H9 (cell line): ENCODE results near the gene BSDC1. TPM values are rescaled to one million over a fixed set of nuclear protein-coding genes. Genes with fewer than 3 reads are reported as not detected.

Experiments
- DNase-seq: peaks from one replicate; pipeline ENCODE4 v3.0.0-alpha.2; 2017
- H2AFZ ChIP-seq: one replicate; pipeline ENCODE4 v1.6.1; 2013; ENCODE audit warnings: mild to moderate bottlenecking, low read length, control low read depth, moderate library complexity
- H2AK5ac ChIP-seq: 2 replicates; pipeline ENCODE4 v1.6.1; 2013; ENCODE audit warnings: low read length, control low read depth, mixed read lengths; ENCODE audit not compliant: insufficient read length
- H2BK120ac ChIP-seq: one replicate; pipeline ENCODE4 v1.6.1; 2013; ENCODE audit warnings: low read depth, mild to moderate bottlenecking, low read length, control low read depth, inconsistent platforms; ENCODE audit not compliant: poor library complexity, severe bottlenecking
- H2BK12ac ChIP-seq: 2 replicates; pipeline ENCODE4 v1.6.1; 2013; ENCODE audit warnings: low read length, control low read depth, mixed read lengths, low read depth; ENCODE audit not compliant: insufficient read length
- H2BK15ac ChIP-seq: 2 replicates; pipeline ENCODE4 v1.6.1; 2013; ENCODE audit warnings: low read depth, low read length, control low read depth
- H2BK20ac ChIP-seq: one replicate; pipeline ENCODE4 v1.6.1; 2013; ENCODE audit warnings: low read depth, mild to moderate bottlenecking, low read length, control low read depth, inconsistent platforms; ENCODE audit not compliant: poor library complexity, severe bottlenecking
- H2BK5ac ChIP-seq: 2 replicates; pipeline ENCODE4 v1.6.1; 2013; ENCODE audit warnings: low read length, control low read depth, mixed read lengths; ENCODE audit not compliant: insufficient read length
- H3K14ac ChIP-seq: 2 replicates; pipeline ENCODE4 v1.6.1; 2013; ENCODE audit warnings: low read length, control low read depth; ENCODE audit not compliant: insufficient read depth
- H3K18ac ChIP-seq: 2 replicates; pipeline ENCODE4 v1.6.1; 2013; ENCODE audit warnings: low read depth, mild to moderate bottlenecking, mixed read lengths, low read length, control low read depth; ENCODE audit not compliant: insufficient read length
- H3K23ac ChIP-seq: 2 replicates; pipeline ENCODE4 v1.6.1; 2013; ENCODE audit warnings: low read length, control low read depth, mixed read lengths, low read depth; ENCODE audit not compliant: insufficient read length
- H3K23me2 ChIP-seq: 2 replicates; pipeline ENCODE4 v1.6.1; 2013; ENCODE audit warnings: low read depth, mild to moderate bottlenecking, mixed read lengths, low read length, control low read depth; ENCODE audit not compliant: insufficient read length, poor library complexity, severe bottlenecking
- H3K27ac ChIP-seq: 2 replicates; pipeline ENCODE4 v1.5.1; 2013; ENCODE audit warnings: low read length, control low read depth, mixed read lengths, low read depth; ENCODE audit not compliant: insufficient read length
- H3K27me3 ChIP-seq: 2 replicates; pipeline ENCODE4 v1.6.1; 2013; ENCODE audit warnings: low read length, control low read depth, inconsistent platforms; ENCODE audit not compliant: insufficient read depth
- H3K4ac ChIP-seq: 2 replicates; pipeline ENCODE4 v1.6.1; 2013; ENCODE audit warnings: low read depth, mild to moderate bottlenecking, control low read depth, inconsistent platforms, low read length, moderate library complexity
- H3K4me1 ChIP-seq: 2 replicates; pipeline ENCODE4 v1.6.1; 2013; ENCODE audit warnings: low read length, control low read depth, inconsistent platforms; ENCODE audit not compliant: insufficient read depth
- H3K4me2 ChIP-seq: 2 replicates; pipeline ENCODE4 v1.6.1; 2013; ENCODE audit warnings: low read length, control low read depth, mixed read lengths; ENCODE audit not compliant: insufficient read length, insufficient read depth
- H3K56ac ChIP-seq: 2 replicates; pipeline ENCODE4 v1.6.1; 2013; ENCODE audit warnings: low read depth, mild to moderate bottlenecking, mixed read lengths, low read length, control low read depth; ENCODE audit not compliant: insufficient read length
- H3K79me1 ChIP-seq: 2 replicates; pipeline ENCODE4 v1.6.1; 2013; ENCODE audit warnings: low read depth, mild to moderate bottlenecking, moderate library complexity, low read length, control low read depth, inconsistent platforms; ENCODE audit not compliant: insufficient read depth, poor library complexity, severe bottlenecking
- H3K79me2 ChIP-seq: 2 replicates; pipeline ENCODE4 v1.6.1; 2013; ENCODE audit warnings: low read length, control low read depth, inconsistent platforms; ENCODE audit not compliant: insufficient read depth
- H3K9ac ChIP-seq: 2 replicates; pipeline ENCODE4 v1.6.1; 2013; ENCODE audit warnings: low read length, control low read depth, mixed read lengths; ENCODE audit not compliant: insufficient read length; ENCODE audit errors: extremely low read depth
- H3K9me3 ChIP-seq: one replicate; pipeline ENCODE4 v1.6.1; 2013; ENCODE audit warnings: low read depth, low read length, inconsistent platforms; ENCODE audit not compliant: control insufficient read depth
- H3T11ph ChIP-seq: one replicate; pipeline ENCODE4 v1.6.1; 2013; ENCODE audit warnings: mild to moderate bottlenecking, low read length, control low read depth, inconsistent platforms
- H4K20me1 ChIP-seq: one replicate; pipeline ENCODE4 v1.6.1; 2013; ENCODE audit not compliant: control insufficient read depth, insufficient read length, insufficient read depth
- H4K5ac ChIP-seq: 2 replicates; pipeline ENCODE4 v1.6.1; 2013; ENCODE audit warnings: low read depth, mild to moderate bottlenecking, mixed read lengths, low read length, control low read depth; ENCODE audit not compliant: insufficient read length
- H4K8ac ChIP-seq: replicated peaks from 2 replicates; pipeline ENCODE4 v1.6.1; 2013; ENCODE audit warnings: low read length, control low read depth, mixed read lengths, low read depth; ENCODE audit not compliant: insufficient read length
- H4K91ac ChIP-seq: 2 replicates; pipeline ENCODE4 v1.6.1; 2013; ENCODE audit warnings: low read depth, mild to moderate bottlenecking, moderate library complexity, mixed read lengths, low read length, control low read depth; ENCODE audit not compliant: insufficient read length
- H3K27ac Mint-ChIP-seq, 3 experiments: 2 replicates in 2 of 3; 3 replicates in 1 of 3; pipeline ENCODE4 v1.8.0; 2020 to 2021; ENCODE audit warnings: mixed read lengths in 3 of 3, mild to moderate bottlenecking in 1 of 3, moderate library complexity in 1 of 3
- H3K27me3 Mint-ChIP-seq: 2 replicates; pipeline ENCODE4 v1.8.0; 2021; ENCODE audit warnings: low read depth, mild to moderate bottlenecking, moderate library complexity, mixed read lengths
- H3K36me3 Mint-ChIP-seq, 3 experiments: 2 replicates in 2 of 3; 3 replicates in 1 of 3; pipeline ENCODE4 v1.8.0; 2020 to 2021; ENCODE audit warnings: low read depth in 3 of 3, mixed read lengths in 3 of 3; ENCODE audit not compliant: insufficient read depth in 1 of 3
- H3K4me1 Mint-ChIP-seq, 2 experiments: 2 replicates each; pipeline ENCODE4 v1.8.0; 2020; ENCODE audit warnings: mixed read lengths in 2 of 2
- H3K4me3 Mint-ChIP-seq, 2 experiments: 2 replicates in 1 of 2; 3 replicates in 1 of 2; pipeline ENCODE4 v1.8.0; 2020 to 2021; ENCODE audit warnings: mild to moderate bottlenecking in 2 of 2, mixed read lengths in 2 of 2, moderate library complexity in 1 of 2
- H3K9me3 Mint-ChIP-seq, 2 experiments: 2 replicates in 1 of 2; 3 replicates in 1 of 2; pipeline ENCODE4 v1.8.0; 2020; ENCODE audit warnings: mild to moderate bottlenecking in 2 of 2, mixed read lengths in 2 of 2, moderate library complexity in 1 of 2
- CTCF ChIP-seq: fragments of 200-600 bp; sonication (generic); conservative IDR thresholded peaks from 3 replicates; pipeline ENCODE4 v1.8.0; 2021; ENCODE audit warnings: antibody characterized with exemption, mild to moderate bottlenecking
- WGBS: extraction: QIAGEN DNeasy Blood & Tissue Kit; methylation state at CpG from one replicate; pipeline ENCODE4 v1.1.7; 2013; ENCODE audit warnings: missing lambda C conversion rate, low lambda C conversion rate, mixed read lengths; ENCODE audit not compliant: insufficient read length; ENCODE audit errors: extremely low coverage; 5-methylcytosine and 5-hydroxymethylcytosine counted together
- total RNA-seq: library from RNA; stranded (reverse); gene quantifications from 2 replicates; pipeline ENCODE4 v1.2.1, GENCODE V29; 2021

BSDC1 gene
- total RNA-seq, 1 experiment from 2014 or later = 52.6 TPM

DNA sequence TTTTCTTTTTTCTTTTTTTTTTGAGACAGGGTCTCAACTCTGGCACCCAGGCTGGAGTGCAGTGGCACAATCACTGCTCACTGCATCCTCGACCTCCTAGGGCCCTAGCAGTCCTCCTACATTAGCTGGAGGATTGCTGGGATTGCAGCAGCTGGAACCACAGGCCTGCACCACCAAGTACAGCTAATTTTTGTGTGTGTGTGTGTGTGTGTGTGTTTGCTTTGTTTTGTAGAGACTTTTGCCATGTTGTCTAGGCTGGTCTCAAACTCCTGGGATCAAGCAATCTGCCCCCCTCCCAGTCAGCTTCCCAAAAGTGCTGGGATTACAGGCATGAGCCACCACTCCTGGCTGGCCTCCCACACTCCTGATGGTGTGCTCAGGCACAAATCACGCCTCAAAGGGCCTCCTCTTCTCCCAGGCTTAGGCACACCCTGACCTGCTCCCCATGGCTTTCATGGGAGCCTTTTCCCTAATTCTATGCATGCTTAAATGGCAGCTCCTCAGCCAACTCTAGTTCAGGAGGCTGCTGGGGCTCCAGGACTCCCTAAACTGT is 41.3 kb downstream of the BSDC1 start:
- Histone ChIP-seq H4K8ac (no peak overlapping the region), H2BK20ac (no peak overlapping the region), H3K4ac (no peak overlapping the region), H4K91ac (no peak overlapping the region), H2BK120ac (no peak overlapping the region), H3K23ac (no peak overlapping the region), H3K18ac (no peak overlapping the region), H3K4me1 (no peaks in the 10 kb centered on the region), H3K23me2 (peaks cover 7% of the 10 kb centered on the region), H3K56ac (no peak overlapping the region), H3K27me3 (peaks cover 3% of the 10 kb centered on the region; the same call in 1 of the 2 replicates), H2AK5ac (no peak overlapping the region), H3K79me1 (no peaks in the 10 kb centered on the region), H2BK12ac (no peak overlapping the region), H3K14ac (no peak overlapping the region), H3T11ph (no peak overlapping the region), H2BK15ac (no peak overlapping the region), H2BK5ac (no peak overlapping the region), H3K27ac (no peak overlapping the region), H3K79me2 (no peaks in the 10 kb centered on the region), H3K4me2 (no peak overlapping the region), H4K20me1 (no peaks in the 10 kb centered on the region), H2AFZ (no peak overlapping the region), H4K5ac (no peak overlapping the region), H3K9ac (no peak overlapping the region), H3K9me3 (no peaks in the 10 kb centered on the region)
- peaks cover 6 to 25% (median 9%) of the 10 kb centered on the region in 3 experiments for H3K36me3 Mint-ChIP-seq
- no peak for DNase-seq
- H3K27ac Mint-ChIP-seq = no peak overlapping the region
- TF ChIP-seq CTCF = no peak
- peaks cover 9 to 10% of the 10 kb centered on the region in 2 experiments for H3K9me3 Mint-ChIP-seq
- H3K27me3 Mint-ChIP-seq = peaks cover 29% of the 10 kb centered on the region
- WGBS = no CpG with 5 or more reads among the region's 2 CpGs
- peaks cover 16 to 18% of the 10 kb centered on the region in 2 experiments for H3K4me1 Mint-ChIP-seq
- H3K4me3 Mint-ChIP-seq = peak overlapping the region in 1 of 2 experiments; percentile 85; a peak in 3 of 5 replicates
